HEK293T (cell line): ENCODE results near the gene NRXN2.

Experiments used
- CTCF ChIA-PET: fragments of 350-600 bp; formaldehyde crosslinking; extraction: SDS; loops from one replicate; lab custom pipeline; 2021; ENCODE audit warnings: antibody characterized with exemption, inconsistent platforms; lab: Yijun Ruan, JAX
- POLR2A ChIA-PET: fragments of 350-600 bp; formaldehyde crosslinking; extraction: SDS; loops from one replicate; lab custom pipeline; 2020; ENCODE audit warnings: antibody characterized with exemption, inconsistent platforms; lab: Yijun Ruan, JAX
- DNase-seq: peaks from one replicate; pipeline ENCODE4 v3.0.0; 2012; ENCODE audit warnings: mixed read lengths; ENCODE audit errors: extremely low spot score
- ARNT ChIP-seq: fragments of 450-650 bp; IDR thresholded peaks from 2 replicates; pipeline ENCODE4 v1.6.1; 2017; ENCODE audit warnings: mild to moderate bottlenecking
- BHLHE40 ChIP-seq: fragments of 450-650 bp; IDR thresholded peaks from 2 replicates; pipeline ENCODE4 v1.6.1; 2016; ENCODE audit warnings: mild to moderate bottlenecking, moderate library complexity, borderline replicate concordance
- CTBP1 ChIP-seq: fragments of 450-650 bp; IDR thresholded peaks from 2 replicates; pipeline ENCODE4 v1.6.1; 2016; ENCODE audit warnings: borderline replicate concordance
- ELF4 ChIP-seq: fragments of 450-650 bp; IDR thresholded peaks from 2 replicates; pipeline ENCODE4 v1.6.1; 2017; ENCODE audit warnings: antibody characterized with exemption
- FOXA1 ChIP-seq: fragments of 450-650 bp; IDR thresholded peaks from 2 replicates; pipeline ENCODE4 v1.6.1; 2016; ENCODE audit warnings: mild to moderate bottlenecking
- FOXK2 ChIP-seq: fragments of 450-650 bp; IDR thresholded peaks from 2 replicates; pipeline ENCODE4 v1.6.1; 2016; ENCODE audit warnings: mild to moderate bottlenecking
- FOXM1 ChIP-seq: fragments of 450-650 bp; IDR thresholded peaks from 2 replicates; pipeline ENCODE4 v1.6.1; 2017; ENCODE audit warnings: mild to moderate bottlenecking, borderline replicate concordance
- HDGF ChIP-seq: fragments of 450-650 bp; IDR thresholded peaks from 2 replicates; pipeline ENCODE4 v1.6.1; 2017; ENCODE audit warnings: antibody characterized with exemption, borderline replicate concordance
- L3MBTL2 ChIP-seq: fragments of 450-650 bp; conservative IDR thresholded peaks from 2 replicates; pipeline ENCODE4 v1.6.1; 2016; ENCODE audit warnings: mild to moderate bottlenecking
- LEF1 ChIP-seq: fragments of 450-650 bp; IDR thresholded peaks from 2 replicates; pipeline ENCODE4 v1.6.1; 2017; ENCODE audit warnings: mild to moderate bottlenecking, borderline replicate concordance
- NFRKB ChIP-seq: fragments of 450-650 bp; IDR thresholded peaks from 2 replicates; pipeline ENCODE4 v1.6.1; 2016; ENCODE audit warnings: mild to moderate bottlenecking, moderate library complexity
- PKNOX1 ChIP-seq: fragments of 450-650 bp; IDR thresholded peaks from 2 replicates; pipeline ENCODE4 v1.6.1; 2016
- SP1 ChIP-seq: fragments of 450-650 bp; IDR thresholded peaks from 2 replicates; pipeline ENCODE4 v1.6.1; 2017
- SUZ12 ChIP-seq: fragments of 450-650 bp; IDR thresholded peaks from 2 replicates; pipeline ENCODE4 v1.6.1; 2016; ENCODE audit warnings: mild to moderate bottlenecking
- TARDBP ChIP-seq: fragments of 450-650 bp; IDR thresholded peaks from 2 replicates; pipeline ENCODE4 v1.6.1; 2016
- ZNF384 ChIP-seq: fragments of 450-650 bp; IDR thresholded peaks from 2 replicates; pipeline ENCODE4 v1.6.1; 2016

The NRXN2 gene

GRCh38 chr11:64606796-64607380, 116.1 kb downstream of the NRXN2 start:
- ChIA-PET POLR2A (no interaction called here), CTCF (interaction anchor here (0.6 kb wide), 1 partner anchor 225 kb away, joined by 4 read pairs; no protein-coding TSS in a partner anchor)
- TF ChIP-seq ZNF384 (no peak), NFRKB (no peak), FOXM1 (no peak), TARDBP (no peak), PKNOX1 (no peak), SUZ12 (no peak), FOXK2 (no peak), FOXA1 (no peak), SP1 (no peak), L3MBTL2 (no peak), ELF4 (no peak), HDGF (no peak), ARNT (no peak), CTBP1 (no peak), LEF1 (no peak), BHLHE40 (no peak)
- no peak for DNase-seq

- CTCF ChIA-PET, result no interaction called here
- POLR2A ChIA-PET, result no interaction called here
- TF ChIP-seq LEF1 (no peak), FOXK2 (no peak), ARNT (no peak), NFRKB (no peak)
- DNase-seq, result no peak
Measured at GRCh38 chr11:64605656-64606585, 117.1 kb downstream of the NRXN2 start.

GRCh38 chr11:64605244-64605560, 117.8 kb downstream of the NRXN2 start:
- POLR2A ChIA-PET, result interaction anchor here (0.7 kb wide), 1 partner anchor 28 kb away, joined by 3 read pairs; no protein-coding TSS in a partner anchor
- CTCF ChIA-PET, result interaction anchor here (0.6 kb wide), 1 partner anchor 84 kb away, joined by 10 read pairs; no protein-coding TSS in a partner anchor

GRCh38 chr11:64604458-64605243, 118.3 kb downstream of the NRXN2 start:
- CTCF ChIA-PET, result interaction anchor here (0.6 kb wide), 1 partner anchor 84 kb away, joined by 10 read pairs; no protein-coding TSS in a partner anchor
- TF ChIP-seq FOXK2, result no peak
- no peak for TF ChIP-seq LEF1
- no peak for TF ChIP-seq FOXM1
- no peak for TF ChIP-seq ELF4
- no peak for TF ChIP-seq NFRKB
- TF ChIP-seq PKNOX1, result no peak
- TF ChIP-seq ARNT, result no peak
- TF ChIP-seq BHLHE40, result no peak
- no peak for TF ChIP-seq SP1
- no peak for TF ChIP-seq TARDBP
- peak; percentile 20 for DNase-seq
- POLR2A ChIA-PET, result interaction anchor here (0.7 kb wide), 1 partner anchor 28 kb away, joined by 3 read pairs; no protein-coding TSS in a partner anchor

More at GRCh38 chr11:64605244-64605560, 117.8 kb downstream of the NRXN2 start:
- no peak for TF ChIP-seq HDGF
- no peak for TF ChIP-seq FOXA1
- no peak for TF ChIP-seq FOXK2
- TF ChIP-seq CTBP1, result no peak
- TF ChIP-seq ELF4, result no peak
- TF ChIP-seq LEF1, result no peak
- no peak for TF ChIP-seq ARNT
- TF ChIP-seq PKNOX1, result no peak
- TF ChIP-seq BHLHE40, result no peak
- no peak for TF ChIP-seq SP1
- no peak for TF ChIP-seq TARDBP
- TF ChIP-seq NFRKB, result no peak
- TF ChIP-seq FOXM1, result no peak
- TF ChIP-seq SUZ12, result no peak
- no peak for TF ChIP-seq L3MBTL2
- no peak for DNase-seq

GRCh38 chr11:64603411-64604110, 119.4 kb downstream of the NRXN2 start:
- POLR2A ChIA-PET, result no interaction called here
- TF ChIP-seq HDGF (no peak), FOXK2 (no peak), TARDBP (no peak), SP1 (no peak), BHLHE40 (no peak), NFRKB (no peak), FOXM1 (no peak), ARNT (no peak), L3MBTL2 (no peak), PKNOX1 (no peak), SUZ12 (no peak), LEF1 (no peak), ZNF384 (no peak), ELF4 (no peak), CTBP1 (no peak), FOXA1 (no peak)
- CTCF ChIA-PET, result no interaction called here
- no peak for DNase-seq
